Thyroid gland (tissue), 4 donors: ENCODE results near the gene KLK15.

Experiments used
- CTCF ChIP-seq, 6 experiments: fragments of 200-600 bp in 3 of 6; fragments of 450-650 bp in 3 of 6; sonication (generic) in 3 of 6; IDR thresholded peaks; one replicate each; pipeline ENCODE4 v1.5.1; 2016 to 2019; ENCODE audit warnings: antibody characterized with exemption in 6 of 6, mild to moderate bottlenecking in 2 of 6, inconsistent platforms in 1 of 6, moderate library complexity in 1 of 6
- POLR2A ChIP-seq, 2 donors: fragments of 450-650 bp; IDR thresholded peaks; one replicate each; pipeline ENCODE4 v1.6.1; 2017; ENCODE audit warnings: antibody characterized with exemption in 2 of 2, mild to moderate bottlenecking in 2 of 2, moderate library complexity in 1 of 2

- TF ChIP-seq CTCF (IDR thresholded peaks at IDR 0.05) = no peak
- no peak for TF ChIP-seq POLR2A (IDR thresholded peaks at IDR 0.05)
Measured at GRCh38 chr19:50819636-50820035, 13.7 kb downstream of the KLK15 start.
